H9 (cell line): ENCODE results near the gene RGSL1. TPM values are rescaled to one million over a fixed set of nuclear protein-coding genes. Genes with fewer than 3 reads are reported as not detected.

Experiments used
- DNase-seq: peaks from one replicate; pipeline ENCODE4 v3.0.0-alpha.2; 2017
- H2AFZ ChIP-seq: one replicate; pipeline ENCODE4 v1.6.1; 2013; ENCODE audit warnings: mild to moderate bottlenecking, low read length, control low read depth, moderate library complexity
- H2AK5ac ChIP-seq: 2 replicates; pipeline ENCODE4 v1.6.1; 2013; ENCODE audit warnings: low read length, control low read depth, mixed read lengths; ENCODE audit not compliant: insufficient read length
- H2BK120ac ChIP-seq: one replicate; pipeline ENCODE4 v1.6.1; 2013; ENCODE audit warnings: low read depth, mild to moderate bottlenecking, low read length, control low read depth, inconsistent platforms; ENCODE audit not compliant: poor library complexity, severe bottlenecking
- H2BK12ac ChIP-seq: 2 replicates; pipeline ENCODE4 v1.6.1; 2013; ENCODE audit warnings: low read length, control low read depth, mixed read lengths, low read depth; ENCODE audit not compliant: insufficient read length
- H2BK15ac ChIP-seq: 2 replicates; pipeline ENCODE4 v1.6.1; 2013; ENCODE audit warnings: low read depth, low read length, control low read depth
- H2BK20ac ChIP-seq: one replicate; pipeline ENCODE4 v1.6.1; 2013; ENCODE audit warnings: low read depth, mild to moderate bottlenecking, low read length, control low read depth, inconsistent platforms; ENCODE audit not compliant: poor library complexity, severe bottlenecking
- H2BK5ac ChIP-seq: 2 replicates; pipeline ENCODE4 v1.6.1; 2013; ENCODE audit warnings: low read length, control low read depth, mixed read lengths; ENCODE audit not compliant: insufficient read length
- H3K14ac ChIP-seq: 2 replicates; pipeline ENCODE4 v1.6.1; 2013; ENCODE audit warnings: low read length, control low read depth; ENCODE audit not compliant: insufficient read depth
- H3K18ac ChIP-seq: 2 replicates; pipeline ENCODE4 v1.6.1; 2013; ENCODE audit warnings: low read depth, mild to moderate bottlenecking, mixed read lengths, low read length, control low read depth; ENCODE audit not compliant: insufficient read length
- H3K23ac ChIP-seq: 2 replicates; pipeline ENCODE4 v1.6.1; 2013; ENCODE audit warnings: low read length, control low read depth, mixed read lengths, low read depth; ENCODE audit not compliant: insufficient read length
- H3K23me2 ChIP-seq: 2 replicates; pipeline ENCODE4 v1.6.1; 2013; ENCODE audit warnings: low read depth, mild to moderate bottlenecking, mixed read lengths, low read length, control low read depth; ENCODE audit not compliant: insufficient read length, poor library complexity, severe bottlenecking
- H3K27ac ChIP-seq: 2 replicates; pipeline ENCODE4 v1.5.1; 2013; ENCODE audit warnings: low read length, control low read depth, mixed read lengths, low read depth; ENCODE audit not compliant: insufficient read length
- H3K27me3 ChIP-seq: 2 replicates; pipeline ENCODE4 v1.6.1; 2013; ENCODE audit warnings: low read length, control low read depth, inconsistent platforms; ENCODE audit not compliant: insufficient read depth
- H3K4ac ChIP-seq: 2 replicates; pipeline ENCODE4 v1.6.1; 2013; ENCODE audit warnings: low read depth, mild to moderate bottlenecking, control low read depth, inconsistent platforms, low read length, moderate library complexity
- H3K4me1 ChIP-seq: 2 replicates; pipeline ENCODE4 v1.6.1; 2013; ENCODE audit warnings: low read length, control low read depth, inconsistent platforms; ENCODE audit not compliant: insufficient read depth
- H3K4me2 ChIP-seq: 2 replicates; pipeline ENCODE4 v1.6.1; 2013; ENCODE audit warnings: low read length, control low read depth, mixed read lengths; ENCODE audit not compliant: insufficient read length, insufficient read depth
- H3K56ac ChIP-seq: 2 replicates; pipeline ENCODE4 v1.6.1; 2013; ENCODE audit warnings: low read depth, mild to moderate bottlenecking, mixed read lengths, low read length, control low read depth; ENCODE audit not compliant: insufficient read length
- H3K79me1 ChIP-seq: 2 replicates; pipeline ENCODE4 v1.6.1; 2013; ENCODE audit warnings: low read depth, mild to moderate bottlenecking, moderate library complexity, low read length, control low read depth, inconsistent platforms; ENCODE audit not compliant: insufficient read depth, poor library complexity, severe bottlenecking
- H3K79me2 ChIP-seq: 2 replicates; pipeline ENCODE4 v1.6.1; 2013; ENCODE audit warnings: low read length, control low read depth, inconsistent platforms; ENCODE audit not compliant: insufficient read depth
- H3K9ac ChIP-seq: 2 replicates; pipeline ENCODE4 v1.6.1; 2013; ENCODE audit warnings: low read length, control low read depth, mixed read lengths; ENCODE audit not compliant: insufficient read length; ENCODE audit errors: extremely low read depth
- H3K9me3 ChIP-seq: one replicate; pipeline ENCODE4 v1.6.1; 2013; ENCODE audit warnings: low read depth, low read length, inconsistent platforms; ENCODE audit not compliant: control insufficient read depth
- H3T11ph ChIP-seq: one replicate; pipeline ENCODE4 v1.6.1; 2013; ENCODE audit warnings: mild to moderate bottlenecking, low read length, control low read depth, inconsistent platforms
- H4K20me1 ChIP-seq: one replicate; pipeline ENCODE4 v1.6.1; 2013; ENCODE audit not compliant: control insufficient read depth, insufficient read length, insufficient read depth
- H4K5ac ChIP-seq: 2 replicates; pipeline ENCODE4 v1.6.1; 2013; ENCODE audit warnings: low read depth, mild to moderate bottlenecking, mixed read lengths, low read length, control low read depth; ENCODE audit not compliant: insufficient read length
- H4K8ac ChIP-seq: replicated peaks from 2 replicates; pipeline ENCODE4 v1.6.1; 2013; ENCODE audit warnings: low read length, control low read depth, mixed read lengths, low read depth; ENCODE audit not compliant: insufficient read length
- H4K91ac ChIP-seq: 2 replicates; pipeline ENCODE4 v1.6.1; 2013; ENCODE audit warnings: low read depth, mild to moderate bottlenecking, moderate library complexity, mixed read lengths, low read length, control low read depth; ENCODE audit not compliant: insufficient read length
- H3K27ac Mint-ChIP-seq, 3 experiments: 2 replicates in 2 of 3; 3 replicates in 1 of 3; pipeline ENCODE4 v1.8.0; 2020 to 2021; ENCODE audit warnings: mixed read lengths in 3 of 3, mild to moderate bottlenecking in 1 of 3, moderate library complexity in 1 of 3
- H3K27me3 Mint-ChIP-seq: 2 replicates; pipeline ENCODE4 v1.8.0; 2021; ENCODE audit warnings: low read depth, mild to moderate bottlenecking, moderate library complexity, mixed read lengths
- H3K36me3 Mint-ChIP-seq, 3 experiments: 2 replicates in 2 of 3; 3 replicates in 1 of 3; pipeline ENCODE4 v1.8.0; 2020 to 2021; ENCODE audit warnings: low read depth in 3 of 3, mixed read lengths in 3 of 3; ENCODE audit not compliant: insufficient read depth in 1 of 3
- H3K4me1 Mint-ChIP-seq, 2 experiments: 2 replicates each; pipeline ENCODE4 v1.8.0; 2020; ENCODE audit warnings: mixed read lengths in 2 of 2
- H3K4me3 Mint-ChIP-seq, 2 experiments: 2 replicates in 1 of 2; 3 replicates in 1 of 2; pipeline ENCODE4 v1.8.0; 2020 to 2021; ENCODE audit warnings: mild to moderate bottlenecking in 2 of 2, mixed read lengths in 2 of 2, moderate library complexity in 1 of 2
- H3K9me3 Mint-ChIP-seq, 2 experiments: 2 replicates in 1 of 2; 3 replicates in 1 of 2; pipeline ENCODE4 v1.8.0; 2020; ENCODE audit warnings: mild to moderate bottlenecking in 2 of 2, mixed read lengths in 2 of 2, moderate library complexity in 1 of 2
- CTCF ChIP-seq: fragments of 200-600 bp; sonication (generic); conservative IDR thresholded peaks from 3 replicates; pipeline ENCODE4 v1.8.0; 2021; ENCODE audit warnings: antibody characterized with exemption, mild to moderate bottlenecking
- WGBS: extraction: QIAGEN DNeasy Blood & Tissue Kit; methylation state at CpG from one replicate; pipeline ENCODE4 v1.1.7; 2013; ENCODE audit warnings: missing lambda C conversion rate, low lambda C conversion rate, mixed read lengths; ENCODE audit not compliant: insufficient read length; ENCODE audit errors: extremely low coverage; 5-methylcytosine and 5-hydroxymethylcytosine counted together
- total RNA-seq: library from RNA; stranded (reverse); gene quantifications from 2 replicates; pipeline ENCODE4 v1.2.1, GENCODE V29; 2021

RGSL1 gene
- total RNA-seq, 1 experiment from 2014 or later, result not detected

GRCh38 chr1:182441719-182442118 lies 8.2 kb upstream of the RGSL1 start:
- WGBS, result no CpG with 5 or more reads among the region's 3 CpGs
- Histone ChIP-seq H3K4me1 (no peaks in the 10 kb centered on the region), H2BK120ac (no peak overlapping the region), H4K91ac (no peak overlapping the region), H3K79me1 (no peaks in the 10 kb centered on the region), H3K18ac (no peak overlapping the region), H3K4me2 (no peak overlapping the region), H3K56ac (no peak overlapping the region), H4K20me1 (no peaks in the 10 kb centered on the region), H2BK12ac (no peak overlapping the region), H3K23ac (no peak overlapping the region), H3K79me2 (no peaks in the 10 kb centered on the region), H2BK20ac (no peak overlapping the region), H3K9ac (no peak overlapping the region), H3K27ac (no peak overlapping the region), H3K27me3 (no peaks in the 10 kb centered on the region), H3K4ac (no peak overlapping the region), H4K8ac (no peak overlapping the region), H3K23me2 (no peaks in the 10 kb centered on the region), H3K9me3 (no peaks in the 10 kb centered on the region), H2AK5ac (no peak overlapping the region), H3K14ac (no peak overlapping the region), H2BK15ac (no peak overlapping the region), H3T11ph (no peak overlapping the region), H2BK5ac (no peak overlapping the region), H4K5ac (no peak overlapping the region), H2AFZ (no peak overlapping the region)
- H3K4me1 Mint-ChIP-seq, result peaks cover 12 to 23% of the 10 kb centered on the region in 2 experiments
- no peak overlapping the region for H3K4me3 Mint-ChIP-seq
- peaks cover 20 to 21% of the 10 kb centered on the region in 2 experiments for H3K9me3 Mint-ChIP-seq
- peaks cover 2% of the 10 kb centered on the region; the same call in 1 of the 2 replicates for H3K27me3 Mint-ChIP-seq
- DNase-seq, result no peak
- TF ChIP-seq CTCF, result no peak
- H3K27ac Mint-ChIP-seq, result no peak overlapping the region
- peaks cover 4 to 10% (median 10%) of the 10 kb centered on the region in 3 experiments; a peak in 6 of 7 replicates for H3K36me3 Mint-ChIP-seq
